Smooth muscle cell of the coronary artery (primary cell): ENCODE measurements around the gene CLEC4A. TPM values are rescaled to one million over a fixed set of nuclear protein-coding genes. Genes with fewer than 3 reads are reported as not detected.

Experiments
- total RNA-seq: library from RNA; depleted of rRNA; stranded (reverse); fragments of >200 nt; gene quantifications from 2 replicates; pipeline ENCODE4 v1.2.3, GENCODE V29; 2014; ENCODE audit warnings: low replicate concordance

CLEC4A gene
- total RNA-seq = 0.23 TPM in 1 of 2 replicates, not detected in the other

GRCh38 chr12:8123124-8123912, at the start of gene CLEC4A:
Gene CLEC4A, plus strand, starts transcription at chr12:8123617. Its CDS starts 262 bp downstream, at chr12:8123879.

GRCh38 chr12:8156845-8157244, 33.4 kb downstream of the CLEC4A start, which contains the start of gene ZNF705A:
Gene ZNF705A, plus strand, starts transcription at chr12:8157015. Its CDS starts 15,611 bp downstream, at chr12:8172626.

Other genes with a start within 250 kb of the CLEC4A start
- 48.8 and 94.7 TPM in 2 replicates for gene SLC2A3, start 187.4 kb upstream of the CLEC4A start, total RNA-seq
- gene FOXJ2, start 90.9 kb upstream of the CLEC4A start, total RNA-seq = 1.5 and 3.3 TPM in 2 replicates
- gene C3AR1, start 57.3 kb upstream of the CLEC4A start, total RNA-seq = under 0.01 and 0.30 TPM in 2 replicates
- 23.9 and 32.8 TPM in 2 replicates for gene NECAP1, start 41.3 kb upstream of the CLEC4A start, total RNA-seq
- not detected in 2 replicates for gene ZNF705A, start 33.4 kb downstream of the CLEC4A start, total RNA-seq
- 0.35 TPM in 1 of 2 replicates, not detected in the other for gene FAM90A1, start 104.0 kb downstream of the CLEC4A start, total RNA-seq